Stomach (tissue), 4 donors: ENCODE data around the gene APP.

Experiments
- EP300 ChIP-seq: sonication (generic); formaldehyde crosslinking; IDR thresholded peaks from one replicate; pipeline ENCODE4 v1.6.1; 2017; ENCODE audit warnings: antibody characterized with exemption
- POLR2A ChIP-seq, 4 donors: fragments of 450-650 bp; IDR thresholded peaks; one replicate each; pipeline ENCODE4 v1.6.1; 2016; ENCODE audit warnings: antibody characterized with exemption in 4 of 4, control low read depth in 2 of 4, mild to moderate bottlenecking in 1 of 4, moderate library complexity in 1 of 4
- POLR2AphosphoS5 ChIP-seq, 3 donors: sonication (generic); formaldehyde crosslinking; IDR thresholded peaks; one replicate each; pipeline ENCODE4 v1.6.1; 2016; ENCODE audit warnings: antibody characterized with exemption in 3 of 3
- TF ChIP-seq, protein P1 (sequence below), 7 experiments: fragments of 450-650 bp in 4 of 7; fragments of 200-600 bp in 3 of 7; sonication (generic) in 3 of 7; IDR thresholded peaks; one replicate each; pipeline ENCODE4 v1.5.1; 2016 to 2019; ENCODE audit warnings: antibody characterized with exemption in 7 of 7, control low read depth in 2 of 7, mild to moderate bottlenecking in 1 of 7

DNA sequence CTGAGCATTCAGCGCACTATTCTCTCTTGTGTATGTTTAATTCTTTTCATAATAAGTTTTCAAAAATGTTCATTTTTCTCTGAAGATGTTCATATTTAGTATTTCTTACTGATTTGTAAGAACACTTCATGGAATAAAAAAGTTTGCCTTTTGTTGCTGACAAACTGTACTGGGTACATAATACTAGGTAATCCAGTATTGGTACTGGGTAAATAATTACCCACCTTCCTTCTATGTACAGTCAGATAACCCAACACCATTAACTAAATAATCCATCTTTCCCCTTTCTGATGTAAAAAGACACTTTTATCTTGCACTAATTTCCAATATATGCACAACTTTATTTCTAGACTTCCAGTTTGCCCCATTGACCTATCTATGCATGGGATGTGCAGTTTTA is 23.9 kb downstream of the APP start:
- TF ChIP-seq, protein P1, sequence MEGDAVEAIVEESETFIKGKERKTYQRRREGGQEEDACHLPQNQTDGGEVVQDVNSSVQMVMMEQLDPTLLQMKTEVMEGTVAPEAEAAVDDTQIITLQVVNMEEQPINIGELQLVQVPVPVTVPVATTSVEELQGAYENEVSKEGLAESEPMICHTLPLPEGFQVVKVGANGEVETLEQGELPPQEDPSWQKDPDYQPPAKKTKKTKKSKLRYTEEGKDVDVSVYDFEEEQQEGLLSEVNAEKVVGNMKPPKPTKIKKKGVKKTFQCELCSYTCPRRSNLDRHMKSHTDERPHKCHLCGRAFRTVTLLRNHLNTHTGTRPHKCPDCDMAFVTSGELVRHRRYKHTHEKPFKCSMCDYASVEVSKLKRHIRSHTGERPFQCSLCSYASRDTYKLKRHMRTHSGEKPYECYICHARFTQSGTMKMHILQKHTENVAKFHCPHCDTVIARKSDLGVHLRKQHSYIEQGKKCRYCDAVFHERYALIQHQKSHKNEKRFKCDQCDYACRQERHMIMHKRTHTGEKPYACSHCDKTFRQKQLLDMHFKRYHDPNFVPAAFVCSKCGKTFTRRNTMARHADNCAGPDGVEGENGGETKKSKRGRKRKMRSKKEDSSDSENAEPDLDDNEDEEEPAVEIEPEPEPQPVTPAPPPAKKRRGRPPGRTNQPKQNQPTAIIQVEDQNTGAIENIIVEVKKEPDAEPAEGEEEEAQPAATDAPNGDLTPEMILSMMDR (IDR thresholded peaks at IDR 0.05): no peak
- TF ChIP-seq POLR2A (IDR thresholded peaks at IDR 0.05) (no peak), POLR2AphosphoS5 (IDR thresholded peaks at IDR 0.05) (no peak), EP300 (no peak)
